Muscle of leg (tissue), 11 donors: Measurements from ENCODE around the gene FAAP100. TPM values are rescaled to one million over a fixed set of nuclear protein-coding genes. Genes with fewer than 3 reads are reported as not detected.
A peak's percentile ranks its signal among the peaks of the same experiment; 100 is the strongest.

Experiments used
- DNase-seq: peaks from one replicate; pipeline ENCODE4 v3.0.0; 2013
- H3K27ac ChIP-seq: one replicate; pipeline ENCODE4 v1.5.1; 2013; ENCODE audit warnings: mild to moderate bottlenecking, low read length, control low read depth
- H3K27me3 ChIP-seq: one replicate; pipeline ENCODE4 v1.6.1; 2013; ENCODE audit warnings: low read length; ENCODE audit not compliant: control insufficient read depth, insufficient read depth
- H3K36me3 ChIP-seq: one replicate; pipeline ENCODE4 v1.6.1; 2013; ENCODE audit warnings: low read length; ENCODE audit not compliant: control insufficient read depth, insufficient read depth
- H3K4me1 ChIP-seq: one replicate; pipeline ENCODE4 v1.6.1; 2013; ENCODE audit warnings: low read length; ENCODE audit not compliant: control insufficient read depth, insufficient read depth
- H3K4me3 ChIP-seq: one replicate; pipeline ENCODE4 v1.5.1; 2013; ENCODE audit warnings: low read length, control low read depth
- H3K9me3 ChIP-seq: replicated peaks from 2 replicates; pipeline ENCODE4 v1.6.1; 2013; ENCODE audit warnings: low read depth, low read length; ENCODE audit not compliant: control insufficient read depth
- WGBS: methylation state at CpG from one replicate; pipeline ENCODE4 v1.1.5; 2013; ENCODE audit warnings: missing lambda C conversion rate; ENCODE audit not compliant: insufficient coverage; 5-methylcytosine and 5-hydroxymethylcytosine counted together
- polyA plus RNA-seq, 8 donors: library from polyadenylated mRNA; unstranded; fragments of 120-200 nt; gene quantifications; one replicate each; pipeline versions ENCODE4 v1.2.1 to v1.2.3, GENCODE V29; 2013; ENCODE audit warnings: inconsistent platforms in 1 of 8, low replicate concordance in 1 of 8; ENCODE audit not compliant: insufficient read length in 8 of 8, insufficient read depth in 1 of 8
- total RNA-seq: library from RNA; stranded (reverse); fragments of 120-200 nt; gene quantifications from one replicate; pipeline ENCODE4 v1.2.4, GENCODE V29; 2013

FAAP100 gene
- total and polyA plus RNA-seq, 9 donors = 12.9 to 25.9 (median 20.4) TPM

DNA sequence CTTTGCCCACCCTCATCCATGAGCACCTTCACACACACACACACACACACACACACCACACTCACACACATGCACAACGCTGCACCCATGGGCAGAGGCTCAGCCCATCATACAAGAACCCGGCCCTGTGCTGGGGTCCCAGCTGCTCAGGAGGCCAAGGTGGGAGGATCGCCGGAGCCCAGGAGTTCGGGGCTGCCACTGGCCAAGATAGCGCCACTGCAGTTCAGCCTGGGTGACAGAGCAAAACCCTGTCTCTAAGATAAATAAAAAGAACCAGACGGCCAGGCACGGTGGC, 27.3 kb downstream of the FAAP100 start:
- no peak for DNase-seq
- 80% methylated on average over 8 of the region's 8 CpGs for WGBS

DNA sequence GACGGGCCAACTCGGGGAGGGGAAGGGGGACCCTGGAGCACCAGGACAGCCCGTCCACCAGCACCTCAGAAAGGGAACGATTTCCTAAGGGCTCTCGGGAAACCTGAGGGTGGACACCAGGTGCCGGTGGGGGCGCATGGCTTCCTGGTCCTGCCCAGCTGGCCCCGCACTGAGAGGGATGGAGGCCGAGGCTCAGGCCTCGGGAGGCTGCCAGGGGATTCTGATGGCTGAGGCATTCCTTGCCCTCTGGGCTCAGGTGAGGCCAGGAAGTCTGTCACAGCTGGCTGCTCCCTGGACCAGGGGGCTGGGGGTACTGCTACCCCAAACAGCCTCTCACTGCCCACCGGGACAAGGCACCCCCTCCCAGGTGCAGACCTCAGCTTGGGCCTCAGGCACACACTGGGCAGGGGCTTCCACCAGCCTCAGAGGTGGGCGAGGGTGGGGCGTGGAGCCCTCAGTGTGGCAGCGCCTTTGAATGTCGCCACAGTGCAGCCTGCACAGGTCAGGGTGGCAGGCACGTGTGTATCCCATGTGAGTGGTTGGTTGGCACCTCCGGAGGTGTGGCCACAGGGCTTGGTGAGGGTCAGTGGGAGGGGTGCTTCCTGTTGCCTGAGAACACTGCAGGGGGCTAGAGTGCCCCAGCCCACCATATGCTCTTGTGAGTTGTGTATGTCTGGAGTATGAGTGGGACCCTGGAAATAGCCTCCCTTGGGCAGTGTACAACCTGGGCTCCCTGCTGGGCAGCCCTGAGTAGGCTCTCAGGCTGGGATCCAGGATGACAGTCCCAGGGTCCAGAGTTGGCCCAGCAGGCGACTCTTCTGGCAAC, 27.9 kb downstream of the FAAP100 start:
- H3K9me3 ChIP-seq = no peaks in the 10 kb centered on the region
- H3K27me3 ChIP-seq = peaks cover 68% of the 10 kb centered on the region
- DNase-seq = no peak
- no peaks in the 10 kb centered on the region for H3K36me3 ChIP-seq
- WGBS = 79% methylated on average over 16 of the region's 18 CpGs
- no peak overlapping the region for H3K4me3 ChIP-seq
- H3K27ac ChIP-seq = no peak overlapping the region
- peaks cover 43% of the 10 kb centered on the region for H3K4me1 ChIP-seq

More for the DNA sequence above, 27.3 kb downstream of the FAAP100 start:
- H3K27me3 ChIP-seq = peaks cover 66% of the 10 kb centered on the region
- H3K4me3 ChIP-seq = no peak overlapping the region
- no peaks in the 10 kb centered on the region for H3K9me3 ChIP-seq
- H3K4me1 ChIP-seq = peaks cover 38% of the 10 kb centered on the region
- no peaks in the 10 kb centered on the region for H3K36me3 ChIP-seq
- no peak overlapping the region for H3K27ac ChIP-seq

DNA sequence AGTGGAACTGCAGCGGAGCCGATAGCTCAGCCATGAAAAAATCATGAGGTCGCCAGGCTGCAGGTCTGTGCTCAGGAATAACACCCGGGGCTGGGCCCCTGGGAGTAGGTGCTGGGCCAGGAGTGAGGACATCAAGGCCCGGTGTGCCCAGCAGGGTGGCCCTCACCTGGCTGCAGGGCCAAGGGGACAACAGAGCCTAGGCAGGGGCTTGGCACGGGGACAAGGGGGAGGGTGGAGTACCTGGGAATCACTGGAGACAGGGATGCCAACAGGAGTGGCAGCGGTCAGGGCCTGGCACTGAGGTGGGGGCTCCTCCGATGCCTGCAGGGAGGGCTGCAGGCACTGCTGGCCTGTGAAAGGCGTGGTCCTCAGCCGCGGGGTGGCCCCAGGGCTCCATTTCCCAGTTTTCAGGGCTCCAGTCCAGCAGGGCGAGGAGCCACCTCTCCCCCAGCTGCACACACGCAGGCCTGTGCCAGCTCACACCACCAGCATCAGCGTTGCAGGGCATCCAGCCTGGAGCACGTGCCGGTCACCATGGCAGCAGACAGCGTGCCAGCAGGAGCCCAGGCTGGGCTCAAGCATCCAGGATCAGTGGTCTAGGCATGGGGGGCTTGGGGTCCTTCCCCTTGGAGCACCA, 28.6 kb downstream of the FAAP100 start:
- no peak overlapping the region for H3K27ac ChIP-seq
- no peaks in the 10 kb centered on the region for H3K36me3 ChIP-seq
- H3K9me3 ChIP-seq = no peaks in the 10 kb centered on the region
- H3K4me1 ChIP-seq = peaks cover 50% of the 10 kb centered on the region
- peaks cover 65% of the 10 kb centered on the region for H3K27me3 ChIP-seq
- peak; percentile 73 for DNase-seq
- H3K4me3 ChIP-seq = no peak overlapping the region
- 20% methylated on average over 14 of the region's 17 CpGs for WGBS

DNA sequence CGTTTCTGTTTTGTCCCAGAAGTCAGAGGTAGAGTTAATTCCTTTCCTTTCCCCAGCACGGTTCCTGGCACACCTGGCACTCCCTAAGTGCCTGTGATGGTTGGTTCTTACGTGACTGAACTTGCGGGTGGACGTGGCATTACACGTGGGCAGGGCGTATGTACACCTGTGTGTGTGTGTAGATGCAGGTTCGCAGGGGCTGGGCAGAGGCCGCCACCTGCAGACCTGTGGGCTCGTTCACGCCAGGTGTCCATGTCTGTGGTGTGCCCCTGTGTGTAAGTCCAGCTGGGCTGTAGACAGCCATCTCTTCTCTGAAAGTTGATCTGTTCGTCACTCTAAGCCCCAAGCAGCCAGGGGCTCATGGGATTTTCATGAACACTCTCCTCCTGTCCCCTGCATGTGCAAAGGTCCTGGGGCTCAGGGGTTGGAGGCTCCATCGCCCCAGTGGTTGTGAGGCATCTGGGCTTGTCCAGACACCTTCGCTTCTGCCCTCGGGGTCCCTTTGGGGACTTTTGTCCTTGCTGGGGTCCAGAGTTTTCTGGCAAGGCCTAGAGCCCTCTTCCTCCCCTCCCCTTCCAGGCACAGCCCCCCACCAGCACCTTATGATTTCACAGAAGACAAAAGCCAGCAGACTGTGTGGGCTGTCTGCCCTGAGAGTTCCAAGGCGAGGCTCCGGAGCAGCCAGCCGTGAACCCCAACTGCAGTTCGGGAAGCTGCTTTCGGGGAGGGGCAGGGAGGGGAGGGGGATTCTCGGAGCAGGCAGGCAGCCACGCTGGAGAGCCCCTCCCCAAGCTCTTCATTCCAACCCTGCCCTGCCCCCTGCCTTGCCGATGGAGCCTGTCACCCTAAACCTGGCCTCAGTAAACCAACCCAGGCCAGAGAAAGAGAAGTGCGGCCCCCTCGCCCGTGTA, 29.4 kb downstream of the FAAP100 start:
- Histone ChIP-seq H3K4me3 (no peak overlapping the region), H3K9me3 (no peaks in the 10 kb centered on the region), H3K4me1 (peaks cover 51% of the 10 kb centered on the region), H3K36me3 (no peaks in the 10 kb centered on the region), H3K27me3 (peaks cover 65% of the 10 kb centered on the region), H3K27ac (no peak overlapping the region)
- DNase-seq = peak; percentile 61
- 68% methylated on average over 16 of the region's 26 CpGs for WGBS

DNA sequence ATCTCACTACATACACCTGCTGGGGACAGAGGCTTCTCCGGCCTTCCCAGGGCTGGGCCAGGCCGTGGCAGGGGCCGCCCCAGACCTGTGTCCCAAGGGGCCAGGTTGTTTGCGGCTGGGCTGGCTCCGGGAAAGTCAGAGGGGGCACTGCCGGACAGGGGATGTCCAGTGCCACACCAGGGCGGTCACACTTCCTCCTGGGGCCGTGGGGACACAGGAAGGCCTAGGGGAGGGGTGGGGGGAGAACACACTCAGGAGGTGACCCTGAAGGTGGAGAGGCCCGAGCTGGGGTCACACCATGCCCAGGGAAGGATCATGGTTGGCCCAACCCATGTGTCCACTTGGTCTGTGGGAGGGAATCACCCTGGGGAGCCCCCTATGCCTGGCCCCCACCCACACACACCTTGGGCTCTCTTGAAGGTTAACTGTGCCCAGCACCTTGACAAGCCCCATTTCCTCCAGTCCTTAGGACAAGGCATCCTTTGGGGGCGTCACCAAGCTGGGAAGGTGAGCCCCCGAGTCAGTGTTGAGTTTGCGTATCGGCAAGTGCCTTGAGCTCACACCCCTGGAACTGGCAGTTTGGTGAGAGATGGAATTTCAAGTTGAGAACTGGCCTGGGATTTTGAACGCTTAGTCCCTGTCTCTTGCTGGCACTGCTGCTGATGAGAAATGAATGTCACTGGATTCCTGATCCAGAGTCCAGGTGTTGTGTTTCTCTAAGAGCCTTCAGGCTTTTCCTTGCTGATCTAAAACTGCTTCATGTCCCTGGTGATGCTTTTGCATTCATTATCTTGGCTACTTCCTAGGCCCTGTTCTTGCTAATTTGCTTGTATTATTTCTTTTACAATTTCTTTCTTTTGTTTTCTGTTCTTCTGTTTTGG, 31.9 kb downstream of the FAAP100 start:
- no peaks in the 10 kb centered on the region for H3K9me3 ChIP-seq
- 45% methylated on average over 8 of the region's 14 CpGs for WGBS
- no peak overlapping the region for H3K27ac ChIP-seq
- peaks cover 49% of the 10 kb centered on the region for H3K27me3 ChIP-seq
- no peak overlapping the region for H3K4me3 ChIP-seq
- DNase-seq = no peak
- peaks cover 9% of the 10 kb centered on the region for H3K36me3 ChIP-seq
- peaks cover 61% of the 10 kb centered on the region for H3K4me1 ChIP-seq

DNA sequence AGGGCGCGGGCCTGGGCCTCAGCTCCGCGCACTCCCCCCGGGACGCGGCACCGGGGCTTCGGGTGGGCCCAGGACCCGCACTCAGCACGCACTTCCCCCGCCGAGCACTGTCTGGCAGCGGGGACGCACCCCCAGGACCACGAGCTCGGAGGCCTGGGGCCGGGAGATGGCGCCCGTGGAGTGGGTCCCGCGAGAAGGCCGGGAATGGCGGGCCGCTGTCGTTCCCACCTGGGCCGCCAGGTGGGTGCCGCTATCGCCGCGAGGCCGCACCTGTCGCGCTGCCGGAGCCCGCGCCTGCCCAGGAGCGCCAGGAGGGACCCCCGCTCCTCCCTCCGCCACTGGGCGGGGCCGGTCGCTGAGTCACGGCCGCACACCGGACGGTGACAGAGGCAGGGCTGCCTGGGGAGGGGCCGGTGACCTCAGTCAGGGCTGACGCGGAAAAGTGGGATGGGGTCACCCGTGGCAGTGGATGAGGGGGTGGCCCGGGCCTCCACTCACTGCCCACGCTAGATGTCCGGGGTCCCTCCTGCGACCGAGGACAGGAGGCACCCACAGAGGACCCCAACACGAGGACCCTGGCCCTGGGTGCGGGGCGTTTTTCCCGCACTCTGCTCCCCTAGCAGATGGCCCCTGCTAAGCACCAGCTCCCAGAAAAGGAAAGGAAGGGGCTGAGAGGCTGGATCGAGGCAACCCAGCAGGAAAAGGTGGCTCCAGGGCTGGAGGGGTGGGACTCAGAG, 32.7 kb downstream of the FAAP100 start:
- Histone ChIP-seq H3K27ac (no peak overlapping the region), H3K4me1 (peaks cover 61% of the 10 kb centered on the region)

DNA sequence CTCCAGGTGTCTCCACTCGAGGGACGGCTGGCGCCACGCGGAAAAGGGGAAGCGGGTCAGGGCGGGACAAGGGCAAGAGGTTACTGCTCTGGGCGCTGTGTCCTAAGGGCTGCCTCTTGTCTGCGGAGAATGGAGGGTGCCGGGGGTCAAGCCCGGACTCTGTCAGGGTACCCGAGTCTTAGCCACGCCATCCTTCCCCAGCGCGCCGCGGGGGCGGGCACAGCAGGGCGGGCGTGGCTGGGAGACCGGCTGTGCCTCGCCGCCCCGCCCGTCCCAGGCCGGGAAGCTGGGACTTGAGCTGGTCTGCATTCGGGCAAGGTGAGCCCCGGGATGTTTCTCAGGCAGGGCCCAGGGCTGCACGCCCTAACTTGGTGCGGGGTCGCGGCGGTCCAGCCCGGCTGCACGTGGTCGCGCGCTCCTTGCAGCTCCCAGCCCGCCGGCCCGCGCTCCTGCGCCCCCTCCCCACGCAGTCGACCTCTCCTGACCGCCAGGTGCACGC, 33.3 kb downstream of the FAAP100 start:
- Histone ChIP-seq H3K4me3 (peak overlapping the region; percentile 13), H3K27me3 (peaks cover 40% of the 10 kb centered on the region), H3K9me3 (no peaks in the 10 kb centered on the region), H3K4me1 (peaks cover 64% of the 10 kb centered on the region), H3K36me3 (peaks cover 9% of the 10 kb centered on the region), H3K27ac (no peak overlapping the region)
- no peak for DNase-seq
- 3% methylated on average over 47 of the region's 47 CpGs for WGBS

More for the DNA sequence above, 32.7 kb downstream of the FAAP100 start:
- DNase-seq = no peak
- 3% methylated on average over 56 of the region's 61 CpGs for WGBS
- Histone ChIP-seq H3K4me3 (no peak overlapping the region), H3K9me3 (no peaks in the 10 kb centered on the region), H3K36me3 (peaks cover 9% of the 10 kb centered on the region), H3K27me3 (peaks cover 46% of the 10 kb centered on the region)

DNA sequence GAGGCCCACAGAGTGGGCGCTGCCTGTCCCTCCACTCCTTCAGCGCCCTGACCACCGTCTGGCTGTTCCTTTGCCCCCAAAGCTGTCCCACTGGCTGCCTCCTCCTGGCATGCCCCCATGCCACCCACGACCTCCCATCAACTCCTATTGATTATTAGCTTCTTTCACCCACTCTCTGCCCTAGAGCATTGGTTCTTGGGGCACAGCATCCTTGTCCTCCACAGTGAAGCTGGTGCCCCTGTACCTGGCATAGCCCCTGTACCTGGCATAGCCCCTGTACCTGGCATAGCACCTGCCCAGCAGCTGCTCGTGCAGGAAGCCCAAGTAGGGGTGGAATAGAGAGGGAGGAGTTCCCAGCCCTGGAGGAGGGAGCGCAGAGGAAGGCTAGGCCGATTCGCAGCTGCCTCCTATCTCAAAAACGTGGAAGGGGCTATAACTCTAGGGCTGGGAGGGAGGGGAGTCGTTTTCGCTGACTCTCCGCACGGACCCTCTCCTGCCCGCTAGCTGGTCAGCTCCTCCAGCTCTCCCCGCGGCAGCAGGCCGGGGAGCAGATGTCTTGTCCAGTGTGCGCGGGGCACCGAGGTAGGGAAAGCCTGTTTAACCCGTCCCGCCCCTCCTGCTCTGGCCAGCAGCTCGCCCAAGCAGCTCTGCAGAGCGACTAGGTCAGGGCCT, 33.9 kb downstream of the FAAP100 start:
- H3K9me3 ChIP-seq = no peaks in the 10 kb centered on the region
- H3K4me3 ChIP-seq = peak overlapping the region; percentile 13
- H3K4me1 ChIP-seq = peaks cover 64% of the 10 kb centered on the region
- no peak overlapping the region for H3K27ac ChIP-seq
- H3K27me3 ChIP-seq = peaks cover 34% of the 10 kb centered on the region
- H3K36me3 ChIP-seq = peaks cover 9% of the 10 kb centered on the region
- 19% methylated on average over 24 of the region's 24 CpGs for WGBS
- DNase-seq = no peak
